ENCODE data around the gene LRRC10.

DNA sequence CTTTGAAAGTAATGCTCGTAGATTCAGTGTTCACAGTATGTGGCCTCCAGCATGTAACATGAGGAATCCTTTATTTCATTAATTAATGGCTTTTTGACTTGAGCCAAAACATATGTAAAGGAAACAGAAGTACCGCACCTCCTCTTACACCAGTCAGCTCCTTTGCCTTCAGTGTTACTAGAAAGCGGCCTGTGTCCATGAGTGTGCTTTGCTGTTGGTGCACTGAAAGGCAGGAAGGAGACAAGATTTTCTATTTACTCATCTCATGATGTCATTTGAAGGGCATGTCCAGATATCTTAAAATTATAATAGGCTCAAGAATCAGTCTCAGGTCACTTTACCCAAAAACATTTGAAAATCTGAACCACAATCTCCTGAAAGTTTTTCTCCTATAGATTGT is 35.4 kb downstream of the LRRC10 start:
- no peak for TF ChIP-seq CTCF (IDR thresholded peaks at IDR 0.05)
- TF ChIP-seq POLR2AphosphoS5 (IDR thresholded peaks at IDR 0.05) = no peak
- TF ChIP-seq POLR2A (IDR thresholded peaks at IDR 0.05) = no peak
- TF ChIP-seq EP300 (IDR thresholded peaks at IDR 0.05) = no peak

Data from suprapubic skin (tissue), 4 donors.